K562 (cell line): Measurements from ENCODE around the gene LLPH. TPM values are rescaled to one million over a fixed set of nuclear protein-coding genes. Genes with fewer than 3 reads are reported as not detected.

Source experiments
- ATAC-seq: fragments of 200-7000 bp; cut with Tn5 transposase; 3 replicates; pipeline ENCODE4 v1.9.1; 2020; ENCODE audit warnings: moderate library complexity
- BruUV-seq: library from RNA; stranded (reverse); fragments of 400-500 nt; replicated peaks from 2 replicates; lab custom pipeline; 2021; lab: Mats Ljungman, UMichigan
- CTCF ChIA-PET: fragments of 300-600 bp; formaldehyde crosslinking; extraction: SDS; loops from one replicate; lab custom pipeline; 2021; ENCODE audit warnings: low intra/inter-chr PET ratio; lab: Yijun Ruan, JAX
- POLR2A ChIA-PET: fragments of 300-600, 350-650 bp; sonication (Branson Sonifier 250); formaldehyde crosslinking; extraction: SDS; loops from one replicate; lab custom pipeline; 2021; ENCODE audit warnings: antibody characterized with exemption, inconsistent platforms; lab: Yijun Ruan, JAX
- DNase-seq, 4 experiments: peaks; one replicate each; pipeline versions ENCODE4 v3.0.0 to v3.0.0-alpha.2; 2011 to 2018; ENCODE audit warnings: low spot score in 3 of 4, mixed read lengths in 3 of 4; ENCODE audit errors: extremely low read depth in 1 of 4
- FAIRE-seq: peaks from 2 replicates; lab custom pipeline; 2011; peaks lifted over from hg19 to GRCh38; lab: Jason Lieb, UNC
- H2AFZ ChIP-seq: 2 replicates; pipeline ENCODE4 v1.6.0; 2011; ENCODE audit warnings: low read depth, low read length, control low read depth, inconsistent platforms
- H3K27ac ChIP-seq: fragments of 200-600 bp; 3 replicates; pipeline ENCODE4 v1.8.0; 2011; ENCODE audit warnings: low read depth, mild to moderate bottlenecking, control low read depth, inconsistent platforms, low read length, moderate library complexity, mixed read lengths; ENCODE audit errors: extremely low read depth
- H3K27me3 ChIP-seq, 2 experiments: fragments of 300-600 bp in 1 of 2; 2 replicates in 1 of 2; 3 replicates in 1 of 2; pipeline versions ENCODE4 v1.6.0 to v1.8.0; 2011; ENCODE audit warnings: inconsistent platforms in 2 of 2, low read length in 2 of 2, mild to moderate bottlenecking in 1 of 2, mixed read lengths in 1 of 2, moderate library complexity in 1 of 2; ENCODE audit not compliant: control insufficient read depth in 2 of 2, insufficient read depth in 2 of 2
- H3K36me3 ChIP-seq: fragments of 300-600 bp; 3 replicates; pipeline ENCODE4 v1.8.0; 2011; ENCODE audit warnings: mild to moderate bottlenecking, low read length, inconsistent platforms; ENCODE audit not compliant: control insufficient read depth, insufficient read depth
- H3K4me1 ChIP-seq, 2 experiments: fragments of 200-600 bp in 1 of 2; replicated peaks in 1 of 2; 2 replicates in 1 of 2; 3 replicates in 1 of 2; pipeline versions ENCODE4 v1.5.1 to v1.8.0; 2011; ENCODE audit warnings: inconsistent platforms in 2 of 2, low read length in 2 of 2, mild to moderate bottlenecking in 1 of 2, mixed read lengths in 1 of 2, moderate library complexity in 1 of 2; ENCODE audit not compliant: control insufficient read depth in 2 of 2, insufficient read depth in 2 of 2
- H3K4me2 ChIP-seq: 2 replicates; pipeline ENCODE4 v1.6.1; 2011; ENCODE audit warnings: low read length, control low read depth, inconsistent platforms, mixed read lengths; ENCODE audit not compliant: insufficient read depth
- H3K4me3 ChIP-seq: fragments of 200-600 bp; sonication (generic), shearing (Covaris generic); 2 replicates; pipeline ENCODE4 v1.5.1; 2016; ENCODE audit warnings: control low read depth, inconsistent platforms
- H3K79me2 ChIP-seq: fragments of 200-600 bp; 3 replicates; pipeline ENCODE4 v1.8.0; 2011; ENCODE audit warnings: low read length, inconsistent platforms; ENCODE audit not compliant: control insufficient read depth, insufficient read depth
- H3K9ac ChIP-seq, 2 experiments: 2 replicates each; pipeline versions ENCODE4 v1.6.0 to v1.6.1; 2011; ENCODE audit warnings: low read depth in 2 of 2, low read length in 2 of 2, control low read depth in 1 of 2, inconsistent platforms in 1 of 2, mild to moderate bottlenecking in 1 of 2, mixed read lengths in 1 of 2; ENCODE audit not compliant: insufficient read depth in 1 of 2
- H3K9me1 ChIP-seq: one replicate; pipeline ENCODE4 v1.6.0; 2011; ENCODE audit warnings: inconsistent platforms, mild to moderate bottlenecking, low read length, moderate library complexity; ENCODE audit not compliant: control insufficient read depth, insufficient read depth
- H3K9me3 ChIP-seq: replicated peaks from 2 replicates; pipeline ENCODE4 v1.5.1; 2011; ENCODE audit warnings: low read depth, low read length, inconsistent platforms; ENCODE audit not compliant: control insufficient read depth, insufficient read depth
- H4K20me1 ChIP-seq: replicated peaks from 2 replicates; pipeline ENCODE4 v1.6.1; 2011; ENCODE audit warnings: low read length, inconsistent platforms, mixed read lengths; ENCODE audit not compliant: control insufficient read depth, insufficient read depth
- BDP1 ChIP-seq: IDR thresholded peaks from 3 replicates; pipeline ENCODE4 v1.6.1; 2011; ENCODE audit not compliant: insufficient read length, insufficient read depth
- FOSL1 ChIP-seq: fragments of 200-800 bp; sonication (Bioruptor generic); conservative IDR thresholded peaks from 2 replicates; pipeline ENCODE4 v1.6.1; 2016; ENCODE audit warnings: missing genetic modification characterization, missing compliant biosample characterization
- JUNB ChIP-seq: fragments of 450-650 bp; formaldehyde crosslinking; conservative IDR thresholded peaks from 2 replicates; pipeline ENCODE4 v1.4.0; 2020; ENCODE audit warnings: mild to moderate bottlenecking
- KDM4B ChIP-seq, 2 experiments: fragments of 450-650 bp in 1 of 2; sonication (generic) in 1 of 2; IDR thresholded peaks; 2 replicates each; pipeline ENCODE4 v1.6.1; 2016 to 2017; ENCODE audit warnings: borderline replicate concordance in 2 of 2, antibody characterized with exemption in 1 of 2, low read depth in 1 of 2, mild to moderate bottlenecking in 1 of 2
- L3MBTL2 ChIP-seq: fragments of 450-650 bp; IDR thresholded peaks from 2 replicates; pipeline ENCODE4 v1.6.1; 2016; ENCODE audit warnings: mild to moderate bottlenecking, moderate library complexity
- LCOR ChIP-seq: sonication (generic); formaldehyde crosslinking; IDR thresholded peaks from 2 replicates; pipeline ENCODE4 v1.8.0; 2022; ENCODE audit warnings: mild to moderate bottlenecking, missing genetic modification reagents
- NFE2L1 ChIP-seq: fragments of 450-650 bp; IDR thresholded peaks from 2 replicates; pipeline ENCODE4 v1.6.1; 2016; ENCODE audit warnings: missing genetic modification characterization, low read depth, mild to moderate bottlenecking, missing compliant biosample characterization, moderate library complexity, borderline replicate concordance
- NFRKB ChIP-seq: fragments of 450-650 bp; IDR thresholded peaks from 2 replicates; pipeline ENCODE4 v1.6.1; 2016; ENCODE audit warnings: low read depth
- NR2F6 ChIP-seq: fragments of 450-650 bp; formaldehyde crosslinking; IDR thresholded peaks from 2 replicates; pipeline ENCODE4 v1.4.0; 2020; ENCODE audit warnings: mild to moderate bottlenecking
- SP1 ChIP-seq: sonication (generic); formaldehyde crosslinking; IDR thresholded peaks from 2 replicates; pipeline ENCODE4 v1.8.1; 2022; ENCODE audit warnings: mild to moderate bottlenecking, missing genetic modification reagents
- SRSF7 ChIP-seq: fragments of 200-400 bp; formaldehyde crosslinking; optimal IDR thresholded peaks from 2 replicates; pipeline ENCODE3; 2017; ENCODE audit warnings: mild to moderate bottlenecking, low read depth, low read length
- ZBTB7A ChIP-seq: IDR thresholded peaks from 2 replicates; pipeline ENCODE4 v1.6.1; 2011; ENCODE audit warnings: low read depth, mild to moderate bottlenecking, low read length, moderate library complexity, borderline replicate concordance; ENCODE audit not compliant: control insufficient read depth
- ZNF764 ChIP-seq: fragments of 250-450 bp; sonication (Bioruptor Pico); IDR thresholded peaks from 2 replicates; pipeline ENCODE4 v1.4.0; 2020; ENCODE audit warnings: low read depth, mild to moderate bottlenecking, moderate library complexity
- WGBS: fragments of 100-300 bp; shearing (Covaris generic); methylation state at CpG from one replicate; pipeline ENCODE4 v1.1.6; 2016; ENCODE audit warnings: low coverage, mixed read lengths; ENCODE audit not compliant: insufficient coverage; ENCODE audit errors: missing lambda C conversion rate; 5-methylcytosine and 5-hydroxymethylcytosine counted together
- in situ Hi-C: fragments of 300-500 bp; cut with MboI; formaldehyde crosslinking; loops from 4 replicates; pipeline ENCODE4 v1.15.0; 2018; ENCODE audit warnings: inconsistent platforms, mixed read lengths
- intact Hi-C: fragments of 100-400 bp; cut with micrococcal nuclease; formaldehyde crosslinking; loops from 2 replicates; pipeline ENCODE4 v1.14.2; 2022
- polyA plus RNA-seq, 8 experiments: library from polyadenylated mRNA; depleted of rRNA in 4 of 8; stranded (reverse) in 5 of 8; unstranded in 3 of 8; fragments of >200 nt; fragmentation: Nextera tagmentation in 2 of 8; fragmentation: Illumina TruSeq in 1 of 8; extraction: Ambion mirVana in 2 of 8; extraction: Trizol in 1 of 8; gene quantifications; 2 replicates each; pipeline versions ENCODE4 v1.2.1 to v1.2.3, GENCODE V29; 2011 to 2014; ENCODE audit warnings: inconsistent platforms in 1 of 8, missing spikeins in 1 of 8
- total RNA-seq, 7 experiments: library from RNA; depleted of rRNA in 6 of 7; stranded (reverse); fragments of >200 nt in 6 of 7; fragmentation: Illumina TruSeq in 2 of 7; extraction: Trizol in 2 of 7; gene quantifications; 2 replicates each; pipeline versions ENCODE4 v1.2.1 to v1.2.3, GENCODE V29; 2011 to 2021; ENCODE audit warnings: low replicate concordance in 1 of 7

Gene LLPH
- total and polyA plus RNA-seq, 9 of the 15 experiments (the other 6 are each of a cell fraction or from before 2014, with no cell fraction given) = 19.1 to 87.3 (median 59.6) TPM

GRCh38 chr12:66169221-66170170 lies 38.9 kb upstream of the LLPH start, which contains the start of gene TMBIM4:
Gene TMBIM4 (minus strand): TSS chr12:66169996. CDS start chr12:66169951, 45 bp downstream.
- peaks cover 0 to 5% of the 10 kb centered on the region in 2 experiments; a peak in 3 of 5 replicates for H3K4me1 ChIP-seq
- WGBS = under 1% methylated on average over 59 of the region's 67 CpGs
- H3K27ac ChIP-seq = peak within 1 kb of the TSS; percentile 92
- peaks cover 11% of the 10 kb centered on the region for H3K36me3 ChIP-seq
- peaks cover 47% of the 10 kb centered on the region for H3K79me2 ChIP-seq
- ChIA-PET POLR2A (interaction anchor here (0.6 to 2.3 kb wide), 13 partner anchors 9 to 279 kb away, joined by 3 to 15 read pairs (median 3); partner anchors contain the start of gene LLPH), CTCF (interaction anchor here (0.6 kb wide), 1 partner anchor 466 kb away, joined by 3 read pairs; no protein-coding TSS in a partner anchor)
- H3K9ac ChIP-seq = peak within 1 kb of the TSS; percentile 80 to 92
- in situ Hi-C loops (no loop called here), intact Hi-C loops (loop anchor here (1.0 to 2.0 kb wide), 3 partner anchors 39 to 133 kb away; partner anchors contain the start of genes HELB and LLPH)
- H3K9me3 ChIP-seq = no peaks in the 10 kb centered on the region
- peak within 1 kb of the TSS; percentile 95 for H2AFZ ChIP-seq
- peak within 1 kb of the TSS; percentile 88 for H3K4me2 ChIP-seq
- FAIRE-seq (peak; percentile 77), ATAC-seq (peak; percentile 98), DNase-seq (peak; percentile 87 to 93 (median 90))
- H4K20me1 ChIP-seq = no peaks in the 10 kb centered on the region
- BruUV-seq = TSS peak; percentile 88
- H3K27me3 ChIP-seq = no peaks in the 10 kb centered on the region
- H3K4me3 ChIP-seq = peak within 1 kb of the TSS; percentile 53
- no peaks in the 10 kb centered on the region for H3K9me1 ChIP-seq
- no peak for TF ChIP-seq BDP1
- 0 out of 2 replicates have a peak, but pooled peaks have one; percentile 20 for TF ChIP-seq JUNB
- peak; percentile 80 for TF ChIP-seq L3MBTL2
- TF ChIP-seq KDM4B (IDR thresholded peaks at IDR 0.05; ENCODE audit: borderline replicate concordance in 2 of 2, low read depth in 1 of 2) = peak in 1 of 2 experiments; percentile 91; a peak in 1 of 4 replicates
- TF ChIP-seq NR2F6 (CRISPR knock-in tag) = no peak
- no peak for TF ChIP-seq ZNF764 (CRISPR knock-in tag)
- peak; percentile 99 for TF ChIP-seq NFRKB
- peak; percentile 44; the same call in 1 of the 2 replicates for TF ChIP-seq FOSL1
- TF ChIP-seq SRSF7 = no peak
- peak; percentile 27; the same call in 1 of the 2 replicates for TF ChIP-seq SP1 (CRISPR knock-in tag)
- TF ChIP-seq NFE2L1 (tag) = no peak
- TF ChIP-seq ZBTB7A = peak; percentile 97
- peak; percentile 96 for TF ChIP-seq LCOR (CRISPR knock-in tag)
